IPS-NIHi7 (cell line): ENCODE data around the gene NFIB.

Experiments used
- DNase-seq: peaks from one replicate; pipeline ENCODE4 v3.0.0; 2012; ENCODE audit warnings: mixed read lengths; ENCODE audit errors: extremely low spot score

The NFIB gene

GRCh38 chr9:14075218-14075617 is 238.7 kb downstream of the NFIB start:
- no peak for DNase-seq

- DNase-seq: no peak
Measured at GRCh38 chr9:14072850-14073249, 241.1 kb downstream of the NFIB start.

DNA sequence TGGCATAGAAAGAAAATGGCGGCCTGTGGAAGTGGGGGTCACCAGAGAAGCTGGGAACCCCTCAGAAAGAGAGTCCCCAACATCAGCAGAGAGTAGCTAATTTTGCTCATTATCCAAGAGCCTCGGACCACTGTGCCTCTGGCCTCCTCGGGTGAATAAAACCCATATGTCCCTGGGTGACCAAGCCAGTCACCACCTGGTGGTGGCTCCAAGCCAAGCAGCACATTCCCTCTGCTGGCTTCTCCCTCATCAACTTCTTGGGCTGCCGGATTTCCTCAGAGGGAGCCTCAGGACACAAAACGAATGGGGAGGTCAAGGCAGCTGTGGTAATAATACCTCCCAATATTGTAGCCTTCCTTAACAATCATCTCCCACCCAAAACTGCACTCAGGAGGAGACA is 242.5 kb downstream of the NFIB start:
- DNase-seq: peak; percentile 40

GRCh38 chr9:14068690-14069089 is 245.3 kb downstream of the NFIB start:
- DNase-seq: no peak

- no peak for DNase-seq
Measured at GRCh38 chr9:14066831-14067230, 247.1 kb downstream of the NFIB start.

GRCh38 chr9:14066032-14066431 is 247.9 kb downstream of the NFIB start:
- no peak for DNase-seq

GRCh38 chr9:14064940-14065339 is 249.0 kb downstream of the NFIB start:
- no peak for DNase-seq

DNA sequence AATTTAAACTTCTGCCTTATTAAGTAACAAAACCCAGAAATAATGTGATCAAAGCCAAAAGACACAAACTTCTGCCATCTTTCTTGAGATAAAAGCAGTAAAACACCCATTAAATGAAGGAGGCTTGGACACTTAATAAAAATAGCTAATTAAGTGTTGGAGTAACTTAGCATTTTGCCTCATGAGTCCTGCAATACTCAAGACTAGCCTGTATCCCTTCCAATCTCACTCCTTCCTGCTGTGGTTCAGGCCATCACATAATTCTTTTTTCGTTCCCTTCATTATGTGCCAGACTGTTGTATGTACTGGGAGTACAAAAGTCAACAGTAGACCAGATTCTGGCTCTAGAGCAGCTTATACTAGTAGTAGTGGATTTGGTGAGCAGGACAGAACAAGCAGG is 250.2 kb downstream of the NFIB start:
- DNase-seq: no peak

DNA sequence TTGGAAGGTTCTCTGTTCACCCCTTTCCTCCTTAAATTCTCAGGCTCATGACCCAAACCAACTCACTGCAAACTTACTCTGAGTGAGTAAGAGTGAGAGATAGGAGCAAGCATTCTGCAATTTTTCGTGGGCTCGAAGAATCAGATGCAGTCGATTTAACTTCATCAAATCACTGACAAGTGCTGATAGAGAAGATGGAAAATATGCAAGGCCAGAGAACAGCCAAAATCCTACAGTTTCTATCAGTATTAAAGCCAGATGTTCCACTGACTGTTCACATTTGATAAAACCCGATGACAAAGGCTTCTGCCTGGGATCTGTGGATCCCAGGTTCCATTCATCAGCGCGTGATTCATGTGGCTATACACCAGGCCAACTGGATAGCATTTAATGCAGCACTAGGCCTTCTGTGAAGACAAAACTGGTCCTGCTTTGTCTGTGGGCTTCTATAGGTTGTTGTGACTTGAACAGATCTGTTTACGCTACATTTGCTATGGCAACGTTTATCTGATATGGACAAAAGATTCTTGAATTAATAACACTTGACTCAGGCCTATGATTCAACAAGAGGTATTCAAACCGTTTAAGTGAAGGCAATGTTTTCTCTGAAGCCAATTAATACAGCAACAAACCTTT is 251.2 kb downstream of the NFIB start:
- DNase-seq: no peak

DNA sequence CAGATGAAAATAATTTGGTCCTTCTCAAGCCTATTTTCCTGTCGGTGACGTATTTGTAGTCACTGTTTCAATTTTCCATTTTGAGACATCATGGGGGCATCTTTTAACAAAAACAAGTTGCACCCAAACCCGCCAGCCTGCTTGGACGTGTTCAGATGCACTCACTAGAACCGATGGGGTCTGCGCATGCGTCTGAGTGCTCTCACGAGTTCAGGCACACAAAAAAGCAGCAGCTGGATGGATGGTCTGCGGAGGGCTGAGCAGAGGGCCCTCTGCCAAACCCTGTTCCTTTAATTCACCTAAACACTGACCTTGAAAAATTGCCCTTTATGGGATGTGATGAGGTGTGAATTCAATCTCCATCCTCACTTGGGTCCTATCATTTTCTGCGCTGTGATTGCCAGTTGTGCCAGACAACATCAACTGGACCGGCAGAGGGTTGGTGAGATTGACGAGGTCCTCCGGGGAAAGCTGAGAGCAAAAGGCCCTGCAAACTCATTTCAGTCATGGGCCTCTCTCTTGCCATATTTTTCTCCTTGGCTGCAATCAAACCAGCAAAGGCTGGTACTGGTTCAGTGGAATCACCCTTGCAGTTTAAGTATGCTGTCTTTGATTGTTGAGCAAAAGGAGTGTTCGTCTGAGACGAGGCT is 251.9 kb downstream of the NFIB start:
- DNase-seq: no peak

DNA sequence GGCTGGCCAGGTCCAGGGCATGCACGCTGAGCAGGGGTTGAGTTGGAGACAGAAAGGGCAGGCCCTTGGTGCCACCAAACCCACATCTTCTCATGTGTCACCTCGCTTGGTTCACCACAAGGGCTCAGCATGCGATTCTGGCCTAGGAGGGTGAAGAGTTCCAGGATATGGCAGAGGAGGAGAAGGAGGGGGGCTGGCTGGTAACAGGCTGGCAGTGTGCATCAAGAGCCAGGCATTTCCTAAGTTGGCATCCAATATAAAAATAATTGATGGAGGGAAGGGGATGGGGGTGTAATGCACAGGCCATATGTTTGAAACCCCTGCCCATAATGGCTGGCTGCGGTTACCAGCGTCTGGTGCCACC is 255.6 kb downstream of the NFIB start:
- DNase-seq: no peak

- DNase-seq: no peak
Measured at GRCh38 chr9:14057368-14058324, 256.3 kb downstream of the NFIB start.

GRCh38 chr9:14056316-14056861 is 257.6 kb downstream of the NFIB start:
- peak; percentile 31 for DNase-seq

DNA sequence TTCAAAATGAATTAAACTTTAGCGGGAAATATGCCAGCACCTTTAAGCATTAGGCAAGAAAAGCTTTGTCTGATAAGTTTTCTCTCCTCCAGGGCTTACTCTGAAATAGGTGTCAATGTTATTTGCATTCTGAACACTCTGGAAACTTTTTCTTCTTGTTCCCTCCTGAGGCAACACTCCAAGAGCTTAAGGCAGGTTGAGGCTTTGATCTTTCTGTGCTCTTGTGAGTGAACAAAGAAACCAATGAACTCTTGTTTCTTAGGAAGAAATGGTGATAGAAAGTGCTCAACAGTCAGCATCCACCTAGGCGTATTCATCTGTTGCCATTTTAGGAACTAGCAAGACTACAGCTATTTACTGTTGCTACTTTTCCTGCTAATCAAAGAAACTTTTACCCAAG is 259.8 kb downstream of the NFIB start:
- DNase-seq: no peak

DNA sequence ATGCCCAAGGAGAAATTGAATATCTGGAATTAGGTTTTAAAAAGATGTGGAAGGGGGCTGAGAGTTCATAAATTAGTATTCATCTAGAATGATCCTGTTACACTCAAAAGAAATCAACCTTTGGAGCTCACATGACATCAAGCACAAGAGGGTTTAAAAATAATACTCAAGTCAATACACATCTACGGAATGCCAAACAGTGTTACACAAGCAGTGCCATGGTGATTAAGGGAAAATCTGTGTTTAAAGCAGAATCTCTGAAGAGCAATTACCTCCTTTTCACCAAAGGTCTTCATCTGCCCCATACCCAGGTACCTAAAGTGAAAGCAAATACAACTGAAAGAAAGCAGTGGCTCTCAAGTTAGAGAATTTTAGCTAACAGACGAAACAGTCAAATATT is 261.6 kb downstream of the NFIB start:
- no peak for DNase-seq

- DNase-seq: no peak
Measured at GRCh38 chr9:14051419-14051818, 262.5 kb downstream of the NFIB start.

DNA sequence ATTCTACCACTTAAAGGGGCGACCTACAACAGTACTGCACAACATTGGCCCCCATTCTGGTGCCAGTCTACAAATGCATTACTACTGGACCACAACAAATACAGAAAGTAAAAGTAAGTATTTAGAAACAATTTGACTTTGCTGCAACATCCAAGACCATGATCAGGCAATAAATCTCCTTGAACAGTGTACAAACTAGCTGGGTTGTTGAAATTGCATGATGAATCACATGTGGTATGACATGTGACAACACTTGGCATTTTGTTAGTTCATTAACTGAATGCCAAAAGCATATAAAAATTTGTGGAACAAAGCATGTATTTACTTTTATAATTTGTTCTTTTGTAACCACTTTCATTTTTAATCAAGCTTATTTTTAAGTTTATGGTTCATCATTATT is 270.5 kb downstream of the NFIB start:
- no peak for DNase-seq

- DNase-seq: no peak
Measured at GRCh38 chr9:14037331-14037730, 276.6 kb downstream of the NFIB start.

GRCh38 chr9:14033067-14033466 is 280.9 kb downstream of the NFIB start:
- no peak for DNase-seq
